ENCODE data around the gene MTMR10.

DNA sequence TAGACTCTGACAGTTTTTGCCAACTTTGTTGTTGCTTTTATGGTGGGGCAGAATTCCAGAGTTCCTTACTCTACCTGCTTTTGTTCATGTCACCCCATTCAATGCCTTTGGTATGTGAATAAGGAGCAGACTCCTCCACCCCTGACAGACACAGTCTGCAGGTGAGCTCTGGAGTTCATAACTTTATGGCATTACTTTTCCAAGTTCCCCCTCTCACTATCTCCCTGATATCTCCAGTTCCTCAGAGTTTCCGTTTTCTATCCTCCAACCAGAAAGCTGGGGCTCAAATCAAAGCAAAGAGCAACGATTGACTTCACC, 23.1 kb upstream of the MTMR10 start:
- TF ChIP-seq, protein P1, sequence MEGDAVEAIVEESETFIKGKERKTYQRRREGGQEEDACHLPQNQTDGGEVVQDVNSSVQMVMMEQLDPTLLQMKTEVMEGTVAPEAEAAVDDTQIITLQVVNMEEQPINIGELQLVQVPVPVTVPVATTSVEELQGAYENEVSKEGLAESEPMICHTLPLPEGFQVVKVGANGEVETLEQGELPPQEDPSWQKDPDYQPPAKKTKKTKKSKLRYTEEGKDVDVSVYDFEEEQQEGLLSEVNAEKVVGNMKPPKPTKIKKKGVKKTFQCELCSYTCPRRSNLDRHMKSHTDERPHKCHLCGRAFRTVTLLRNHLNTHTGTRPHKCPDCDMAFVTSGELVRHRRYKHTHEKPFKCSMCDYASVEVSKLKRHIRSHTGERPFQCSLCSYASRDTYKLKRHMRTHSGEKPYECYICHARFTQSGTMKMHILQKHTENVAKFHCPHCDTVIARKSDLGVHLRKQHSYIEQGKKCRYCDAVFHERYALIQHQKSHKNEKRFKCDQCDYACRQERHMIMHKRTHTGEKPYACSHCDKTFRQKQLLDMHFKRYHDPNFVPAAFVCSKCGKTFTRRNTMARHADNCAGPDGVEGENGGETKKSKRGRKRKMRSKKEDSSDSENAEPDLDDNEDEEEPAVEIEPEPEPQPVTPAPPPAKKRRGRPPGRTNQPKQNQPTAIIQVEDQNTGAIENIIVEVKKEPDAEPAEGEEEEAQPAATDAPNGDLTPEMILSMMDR (IDR thresholded peaks at IDR 0.05), result no peak
- no peak for TF ChIP-seq POLR2A (IDR thresholded peaks at IDR 0.05)
